SK-N-SH (cell line): ENCODE measurements around the gene BFSP2. TPM values are rescaled to one million over a fixed set of nuclear protein-coding genes. Genes with fewer than 3 reads are reported as not detected.

Experiments used
- CTCF ChIA-PET: fragments of 300-600, 350-600 bp; formaldehyde crosslinking; extraction: SDS; loops from one replicate; lab custom pipeline; 2021; lab: Yijun Ruan, JAX
- POLR2A ChIA-PET: fragments of 350-600 bp; sonication (Branson Sonifier 250); formaldehyde crosslinking; extraction: SDS; loops from one replicate; lab custom pipeline; 2020; ENCODE audit warnings: antibody characterized with exemption, inconsistent platforms; lab: Yijun Ruan, JAX
- DNase-seq: peaks from one replicate; pipeline ENCODE4 v3.0.0; 2012
- H2AFZ ChIP-seq: fragments of 200-600 bp; sonication (generic); 2 replicates; pipeline ENCODE4 v1.8.1; 2016; ENCODE audit warnings: antibody characterized with exemption, mild to moderate bottlenecking, low read depth
- H3F3A ChIP-seq: fragments of 200-600 bp; sonication (generic); replicated peaks from 2 replicates; pipeline ENCODE3; 2016; ENCODE audit warnings: antibody characterized with exemption, mild to moderate bottlenecking; ENCODE audit not compliant: insufficient read depth
- H3K27ac ChIP-seq, 2 experiments: fragments of 200-500 bp in 1 of 2; fragments of 200-600 bp in 1 of 2; sonication (Bioruptor generic) in 1 of 2; sonication (generic), shearing (Covaris generic) in 1 of 2; 2 replicates each; pipeline versions ENCODE4 v1.5.1 to v1.6.1; 2014 to 2016; ENCODE audit warnings: low read depth in 2 of 2, inconsistent platforms in 1 of 2, low read length in 1 of 2, mild to moderate bottlenecking in 1 of 2, mixed read lengths in 1 of 2
- H3K27me3 ChIP-seq: fragments of 200-600 bp; sonication (generic), shearing (Covaris generic); 2 replicates; pipeline ENCODE4 v1.6.1; 2016; ENCODE audit warnings: mixed run types; ENCODE audit not compliant: insufficient read depth
- H3K36me3 ChIP-seq, 2 experiments: fragments of 200-500 bp in 1 of 2; fragments of 200-600 bp in 1 of 2; sonication (Bioruptor generic) in 1 of 2; sonication (generic) in 1 of 2; replicated peaks in 1 of 2; 2 replicates each; pipeline versions ENCODE3 to v1.5.1; 2014 to 2016; ENCODE audit warnings: low read length in 1 of 2, mild to moderate bottlenecking in 1 of 2; ENCODE audit not compliant: insufficient read depth in 2 of 2, control insufficient read depth in 1 of 2
- H3K4me1 ChIP-seq, 2 experiments: fragments of 200-500 bp in 1 of 2; fragments of 200-600 bp in 1 of 2; sonication (Bioruptor generic) in 1 of 2; sonication (generic), shearing (Covaris generic) in 1 of 2; 2 replicates each; pipeline versions ENCODE4 v1.5.1 to v1.6.1; 2014 to 2016; ENCODE audit warnings: low read depth in 1 of 2, low read length in 1 of 2, mixed run types in 1 of 2; ENCODE audit not compliant: insufficient read depth in 2 of 2, control insufficient read depth in 1 of 2
- H3K4me2 ChIP-seq: fragments of 200-600 bp; sonication (generic), shearing (Covaris generic); 2 replicates; pipeline ENCODE4 v1.6.1; 2017; ENCODE audit warnings: mixed run types
- H3K4me3 ChIP-seq, 2 experiments: fragments of 200-500 bp in 1 of 2; fragments of 200-600 bp in 1 of 2; sonication (Bioruptor generic) in 1 of 2; sonication (generic), shearing (Covaris generic) in 1 of 2; 2 replicates each; pipeline versions ENCODE4 v1.5.1 to v1.8.1; 2014 to 2016; ENCODE audit warnings: low read depth in 2 of 2, inconsistent platforms in 1 of 2, low read length in 1 of 2, mild to moderate bottlenecking in 1 of 2, mixed read lengths in 1 of 2, moderate library complexity in 1 of 2
- H3K79me2 ChIP-seq: fragments of 200-600 bp; sonication (generic); 2 replicates; pipeline ENCODE4 v1.8.1; 2017; ENCODE audit warnings: mild to moderate bottlenecking; ENCODE audit not compliant: insufficient read depth
- H3K9ac ChIP-seq: fragments of 200-600 bp; sonication (generic); 2 replicates; pipeline ENCODE4 v1.6.1; 2017; ENCODE audit warnings: mixed run types
- H3K9me2 ChIP-seq: fragments of 200-600 bp; sonication (generic); 2 replicates; pipeline ENCODE4 v1.6.1; 2017; ENCODE audit warnings: mixed run types
- H3K9me3 ChIP-seq: fragments of 200-600 bp; sonication (generic); 2 replicates; pipeline ENCODE4 v1.6.1; 2017; ENCODE audit warnings: mixed run types, mild to moderate bottlenecking, moderate library complexity
- H4K20me1 ChIP-seq: fragments of 200-600 bp; sonication (generic); 2 replicates; pipeline ENCODE4 v1.6.1; 2017; ENCODE audit warnings: mild to moderate bottlenecking, mixed run types; ENCODE audit not compliant: insufficient read depth
- CHD2 ChIP-seq: fragments of 150-350 bp; IDR thresholded peaks from 2 replicates; pipeline ENCODE4 v1.6.1; 2018; ENCODE audit warnings: low read length; ENCODE audit not compliant: partially characterized antibody
- CTCF ChIP-seq: fragments of 200-600 bp; sonication (generic); IDR thresholded peaks from 2 replicates; pipeline ENCODE4 v1.6.1; 2017; ENCODE audit warnings: antibody characterized with exemption, mild to moderate bottlenecking, moderate library complexity
- ELF1 ChIP-seq: IDR thresholded peaks from 2 replicates; pipeline ENCODE4 v1.4.0; 2012
- FOSL2 ChIP-seq: IDR thresholded peaks from 2 replicates; pipeline ENCODE4 v1.4.0; 2012; ENCODE audit warnings: low read depth, mild to moderate bottlenecking, moderate library complexity, borderline replicate concordance
- GABPA ChIP-seq: IDR thresholded peaks from 2 replicates; pipeline ENCODE4 v1.4.0; 2012; ENCODE audit warnings: low read depth, mild to moderate bottlenecking
- GATA2 ChIP-seq: sonication (generic); formaldehyde crosslinking; IDR thresholded peaks from 2 replicates; pipeline ENCODE4 v1.5.0; 2020; ENCODE audit warnings: mild to moderate bottlenecking, missing genetic modification reagents
- JUND ChIP-seq: IDR thresholded peaks from 2 replicates; pipeline ENCODE4 v1.4.0; 2012
- MXI1 ChIP-seq: IDR thresholded peaks from 2 replicates; pipeline ENCODE4 v1.6.1; 2012; ENCODE audit warnings: mild to moderate bottlenecking, low read depth, low read length, improper control_type of control experiment
- NFIC ChIP-seq: IDR thresholded peaks from 2 replicates; pipeline ENCODE4 v1.4.0; 2012; ENCODE audit warnings: borderline replicate concordance
- PBX3 ChIP-seq: IDR thresholded peaks from 2 replicates; pipeline ENCODE4; 2012
- RFX5 ChIP-seq: IDR thresholded peaks from 2 replicates; pipeline ENCODE4 v1.6.1; 2012; ENCODE audit warnings: mild to moderate bottlenecking, improper control_type of control experiment, low read length
- RXRA ChIP-seq: IDR thresholded peaks from 2 replicates; pipeline ENCODE4 v1.4.0; 2012; ENCODE audit warnings: low read depth, mild to moderate bottlenecking, borderline replicate concordance
- SIN3A ChIP-seq: IDR thresholded peaks from 2 replicates; pipeline ENCODE4 v1.6.1; 2012; ENCODE audit warnings: low read depth, mild to moderate bottlenecking, low read length, moderate library complexity, borderline replicate concordance
- TCF12 ChIP-seq: IDR thresholded peaks from 2 replicates; pipeline ENCODE4 v1.4.0; 2012
- USF1 ChIP-seq: IDR thresholded peaks from 2 replicates; pipeline ENCODE4 v1.4.0; 2012; ENCODE audit warnings: low read depth, borderline replicate concordance
- USF2 ChIP-seq: fragments of 150-350 bp; IDR thresholded peaks from 2 replicates; pipeline ENCODE4 v1.6.1; 2017; ENCODE audit warnings: antibody characterized with exemption, low read length, low read depth, borderline replicate concordance
- YY1 ChIP-seq: IDR thresholded peaks from 2 replicates; pipeline ENCODE4 v1.4.0; 2012; ENCODE audit warnings: low read depth, mild to moderate bottlenecking
- WGBS: methylation state at CpG from one replicate; pipeline ENCODE4 v1.1.6; 2017; ENCODE audit warnings: low lambda C conversion rate; 5-methylcytosine and 5-hydroxymethylcytosine counted together
- polyA plus RNA-seq, 3 experiments: library from polyadenylated mRNA; depleted of rRNA; stranded (reverse); fragments of >200 nt; gene quantifications; 2 replicates each; pipeline ENCODE4 v1.2.3, GENCODE V29; 2012

BFSP2 gene
- polyA plus RNA-seq, 1 of the 3 experiments (the other 2 are of a cell fraction): not detected

- Histone ChIP-seq H3K79me2 (no peaks in the 10 kb centered on the region), H3K9ac (no peak overlapping the region), H3K36me3 (no peaks in the 10 kb centered on the region), H4K20me1 (no peaks in the 10 kb centered on the region), H3K27me3 (peaks cover 6% of the 10 kb centered on the region; the same call in 1 of the 2 replicates), H3K9me3 (no peaks in the 10 kb centered on the region), H2AFZ (no peak overlapping the region), H3F3A (no peaks in the 10 kb centered on the region), H3K9me2 (no peaks in the 10 kb centered on the region), H3K4me3 (no peak overlapping the region), H3K4me1 (no peaks in the 10 kb centered on the region), H3K4me2 (no peak overlapping the region), H3K27ac (no peak overlapping the region)
- TF ChIP-seq MXI1: no peak
- no peak for TF ChIP-seq CTCF
- TF ChIP-seq NFIC: no peak
- no peak for TF ChIP-seq FOSL2
- no peak for TF ChIP-seq RXRA
- no peak for TF ChIP-seq JUND
- TF ChIP-seq USF2: no peak
- TF ChIP-seq TCF12: no peak
- no peak for TF ChIP-seq GATA2
- no peak for TF ChIP-seq RFX5
- TF ChIP-seq ELF1: no peak
- TF ChIP-seq CHD2: no peak
- TF ChIP-seq PBX3: no peak
- no peak for TF ChIP-seq SIN3A
- TF ChIP-seq YY1: no peak
- no peak for TF ChIP-seq USF1
- no peak for TF ChIP-seq GABPA
- 0% methylated on average over 1 of the region's 1 CpG for WGBS
- POLR2A ChIA-PET: no interaction called here
- CTCF ChIA-PET: no interaction called here
- DNase-seq: no peak
Observed at GRCh38 chr3:133503409-133503808, 103.6 kb downstream of the BFSP2 start.
